VCaP (cell line): ENCODE results near the gene GALNS.

ENCODE experiments used
- H3K27ac ChIP-seq: fragments of 450-650 bp; 2 replicates; pipeline ENCODE4 v1.5.1; 2017
- TF ChIP-seq, protein P1 (sequence below): fragments of 450-650 bp; conservative IDR thresholded peaks from 2 replicates; pipeline ENCODE4 v1.5.1; 2017; ENCODE audit warnings: mild to moderate bottlenecking, moderate library complexity

Gene GALNS

DNA sequence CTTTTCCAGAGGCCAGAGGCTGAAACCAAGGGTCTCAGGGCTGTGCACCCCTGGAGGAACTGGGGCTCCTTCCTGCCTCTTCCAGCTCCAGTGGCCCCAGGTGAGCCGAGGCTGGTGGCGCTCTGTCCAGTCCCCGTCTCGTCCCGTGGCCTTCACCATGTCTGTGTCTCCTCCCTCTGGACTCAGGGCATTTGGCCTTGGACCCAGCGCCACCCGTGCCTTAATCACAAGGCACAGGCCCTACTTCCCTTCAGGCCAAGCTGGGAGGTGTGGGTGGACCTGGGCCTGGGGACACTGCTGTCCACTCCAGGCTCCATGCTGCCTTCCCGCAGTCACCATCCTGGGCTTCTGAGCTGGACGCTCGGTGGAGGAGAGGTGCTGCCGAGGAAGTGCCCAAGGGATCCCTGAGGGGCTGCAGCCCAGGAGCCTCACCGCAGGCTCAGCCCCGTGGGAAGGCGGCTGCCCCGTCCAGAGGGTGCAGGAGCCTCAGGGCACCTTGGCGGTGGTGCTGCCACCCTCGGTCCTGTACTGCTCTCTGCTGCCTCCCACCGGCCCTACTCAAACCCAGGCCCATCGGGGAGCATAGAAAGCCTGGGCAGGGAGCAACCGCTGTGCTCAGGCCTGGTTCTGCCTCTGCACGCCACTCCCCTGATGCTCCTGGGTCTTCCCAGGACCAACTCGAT lies 35.4 kb downstream of the GALNS start:
- H3K27ac ChIP-seq = no peak overlapping the region
- TF ChIP-seq, protein P1, sequence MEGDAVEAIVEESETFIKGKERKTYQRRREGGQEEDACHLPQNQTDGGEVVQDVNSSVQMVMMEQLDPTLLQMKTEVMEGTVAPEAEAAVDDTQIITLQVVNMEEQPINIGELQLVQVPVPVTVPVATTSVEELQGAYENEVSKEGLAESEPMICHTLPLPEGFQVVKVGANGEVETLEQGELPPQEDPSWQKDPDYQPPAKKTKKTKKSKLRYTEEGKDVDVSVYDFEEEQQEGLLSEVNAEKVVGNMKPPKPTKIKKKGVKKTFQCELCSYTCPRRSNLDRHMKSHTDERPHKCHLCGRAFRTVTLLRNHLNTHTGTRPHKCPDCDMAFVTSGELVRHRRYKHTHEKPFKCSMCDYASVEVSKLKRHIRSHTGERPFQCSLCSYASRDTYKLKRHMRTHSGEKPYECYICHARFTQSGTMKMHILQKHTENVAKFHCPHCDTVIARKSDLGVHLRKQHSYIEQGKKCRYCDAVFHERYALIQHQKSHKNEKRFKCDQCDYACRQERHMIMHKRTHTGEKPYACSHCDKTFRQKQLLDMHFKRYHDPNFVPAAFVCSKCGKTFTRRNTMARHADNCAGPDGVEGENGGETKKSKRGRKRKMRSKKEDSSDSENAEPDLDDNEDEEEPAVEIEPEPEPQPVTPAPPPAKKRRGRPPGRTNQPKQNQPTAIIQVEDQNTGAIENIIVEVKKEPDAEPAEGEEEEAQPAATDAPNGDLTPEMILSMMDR = no peak

DNA sequence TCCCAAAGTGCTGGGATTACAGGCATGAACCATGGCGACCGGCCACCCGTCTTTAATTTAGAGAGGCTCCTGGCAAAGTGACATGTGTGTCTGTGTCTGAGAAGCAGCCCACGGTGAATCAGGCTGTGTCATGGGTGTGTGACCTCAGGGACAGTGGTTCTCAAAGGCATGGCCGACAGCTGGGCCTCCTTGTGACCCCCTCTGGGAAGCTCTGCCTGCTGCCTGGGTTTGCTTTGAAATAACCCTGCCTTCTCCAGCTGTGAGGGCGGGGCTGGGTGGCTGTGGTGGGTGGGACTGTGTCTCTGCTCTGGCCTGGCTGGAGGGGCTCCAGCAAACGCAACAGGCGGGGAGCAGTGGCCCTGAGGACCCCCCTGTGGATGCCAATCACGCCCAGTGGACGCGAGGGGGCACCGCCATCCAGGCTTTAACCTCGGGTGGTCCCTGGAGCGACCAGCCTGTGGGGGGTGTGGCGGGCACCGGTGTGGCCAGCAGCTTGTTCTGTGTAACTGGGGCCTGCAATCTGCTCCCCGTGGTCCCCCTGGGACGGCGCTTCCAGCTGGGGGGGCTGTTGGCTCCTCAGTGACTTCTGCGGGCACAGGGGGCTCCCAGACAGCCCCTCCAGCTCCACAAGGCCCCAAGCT lies 36.2 kb downstream of the GALNS start:
- TF ChIP-seq, protein P1 = no peak
- no peak overlapping the region for H3K27ac ChIP-seq

DNA sequence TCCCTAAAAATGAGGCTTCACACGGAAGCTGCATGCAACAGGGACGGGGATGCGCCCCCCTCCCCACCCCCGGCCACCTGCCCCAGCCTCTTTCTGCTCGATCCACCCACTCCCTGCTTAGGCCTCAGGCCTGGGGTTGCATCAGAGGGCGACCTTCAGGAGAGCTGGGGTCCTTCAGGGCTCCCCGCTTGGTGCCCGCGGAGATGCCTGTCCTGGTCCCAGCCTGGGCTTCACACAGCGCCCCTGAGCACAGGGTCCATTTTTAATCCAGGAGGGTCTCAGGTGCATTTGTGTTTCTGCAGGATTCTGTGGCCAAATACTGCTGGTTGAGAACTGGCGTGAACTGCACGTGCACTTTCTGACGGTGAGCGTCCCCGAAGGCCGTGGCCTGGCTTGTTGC lies 37.6 kb downstream of the GALNS start:
- H3K27ac ChIP-seq = no peak overlapping the region
- TF ChIP-seq, protein P1 = no peak

DNA sequence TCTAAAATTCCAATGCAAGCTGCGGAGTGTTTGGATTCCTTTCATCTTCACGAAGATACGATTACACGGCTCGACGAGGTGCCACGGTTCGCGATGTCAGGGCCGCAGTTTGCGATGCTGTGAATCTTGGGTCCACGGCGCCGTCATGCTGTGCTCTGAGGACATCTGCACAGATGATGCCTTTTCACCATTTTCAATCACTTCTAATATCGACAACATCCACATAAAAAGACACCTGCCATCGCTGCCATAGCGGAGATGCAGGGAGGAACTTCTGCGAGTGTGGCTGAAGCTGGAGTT lies 38.2 kb downstream of the GALNS start:
- TF ChIP-seq, protein P1 = no peak
- H3K27ac ChIP-seq = no peak overlapping the region

DNA sequence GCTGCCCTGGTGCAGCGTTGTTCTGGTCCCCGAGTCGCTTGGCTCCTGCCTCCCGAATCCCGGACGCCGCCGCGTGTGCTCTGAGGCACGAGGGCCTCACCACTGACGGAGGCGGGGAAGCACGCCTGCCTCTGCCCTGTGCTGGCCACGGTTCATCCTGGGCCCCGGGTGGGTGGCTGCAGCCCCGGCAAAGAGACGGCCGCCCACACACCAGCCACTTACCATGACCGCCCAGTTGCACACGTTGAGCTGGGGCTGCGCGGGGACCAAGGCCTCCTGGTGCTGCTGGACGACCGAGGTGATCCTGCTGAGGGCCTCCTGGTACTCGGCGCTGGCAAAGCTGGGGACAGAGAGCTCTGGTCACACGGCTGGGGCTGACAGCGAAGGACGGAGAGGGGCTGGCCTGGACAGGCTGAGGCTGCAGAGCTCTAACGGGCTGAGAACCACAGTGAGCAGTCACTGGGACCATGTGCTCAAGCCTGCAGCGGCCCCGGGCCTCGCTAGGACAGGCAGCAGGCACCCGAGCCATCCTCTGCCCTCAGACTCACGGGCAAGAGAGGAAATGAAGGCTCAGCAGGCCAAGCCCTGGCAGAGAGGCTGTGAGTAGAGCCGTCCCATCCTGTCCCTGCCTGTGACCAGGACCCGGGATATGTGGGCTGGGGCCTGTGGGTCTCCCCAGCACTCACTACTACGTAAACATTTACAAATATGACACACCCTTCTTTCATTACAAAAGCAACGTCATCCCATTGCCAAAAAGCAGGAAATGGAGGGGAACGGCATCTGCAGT lies 38.8 kb downstream of the GALNS start:
- H3K27ac ChIP-seq = no peak overlapping the region
- TF ChIP-seq, protein P1 = no peak

DNA sequence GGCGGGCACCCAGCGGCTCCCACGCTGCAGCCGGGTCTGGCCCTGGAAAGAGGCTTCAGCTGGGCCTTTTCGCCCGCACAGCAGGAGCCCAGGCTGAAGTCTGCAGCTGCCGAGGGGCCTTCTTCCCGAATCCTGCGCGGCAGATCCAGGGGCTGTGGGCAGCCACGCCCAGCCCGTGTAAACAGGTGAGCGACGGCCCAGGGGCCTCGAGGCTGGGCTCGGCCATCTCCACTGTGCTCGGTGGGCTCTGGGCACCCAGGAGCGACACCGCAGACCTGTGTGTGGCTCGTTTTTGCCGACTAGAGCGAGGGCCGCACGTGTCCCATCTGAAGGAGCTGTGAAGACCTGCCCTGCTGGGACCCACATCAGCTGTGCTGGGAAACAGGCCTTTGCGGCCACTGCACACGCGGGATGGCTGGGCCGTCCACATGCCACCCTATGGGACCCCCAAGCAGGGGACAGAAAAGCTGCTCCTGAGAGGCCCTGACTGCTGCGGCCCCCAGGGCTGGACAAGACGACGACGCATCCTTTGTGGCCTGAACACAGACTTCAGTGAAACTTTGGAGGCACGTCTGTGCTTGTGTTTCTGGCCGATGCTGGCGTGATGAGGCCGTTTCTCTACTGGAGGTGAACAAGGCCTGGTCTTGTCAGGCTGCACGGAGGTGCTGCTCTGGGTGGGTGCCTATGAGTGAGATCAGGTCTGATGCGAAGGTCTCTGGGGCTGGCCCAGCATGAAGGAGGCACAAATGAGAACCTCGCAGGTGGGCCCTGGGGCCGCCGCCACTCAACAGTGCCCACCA lies 39.8 kb downstream of the GALNS start:
- TF ChIP-seq, protein P1 = no peak
- H3K27ac ChIP-seq = no peak overlapping the region
